Effector memory CD4-positive, alpha-beta T cell (primary cell): ENCODE results near the gene PRRT2.

Source experiments
- DNase-seq, 3 donors: peaks; one replicate each; pipeline ENCODE4 v3.0.0-alpha.2; 2020
- H3K27ac ChIP-seq: 2 replicates; pipeline ENCODE4 v1.7.0; 2013; ENCODE audit warnings: mild to moderate bottlenecking, low read length, moderate library complexity; ENCODE audit not compliant: insufficient read depth, poor library complexity, severe bottlenecking
- H3K27me3 ChIP-seq: replicated peaks from 2 replicates; pipeline ENCODE4 v1.7.0; 2013; ENCODE audit warnings: mild to moderate bottlenecking, low read length; ENCODE audit not compliant: insufficient read depth, control insufficient read depth, poor library complexity, severe bottlenecking
- H3K36me3 ChIP-seq: 2 replicates; pipeline ENCODE4 v1.7.0; 2013; ENCODE audit warnings: mild to moderate bottlenecking, low read length, moderate library complexity; ENCODE audit not compliant: control insufficient read depth, insufficient read depth
- H3K4me1 ChIP-seq: 2 replicates; pipeline ENCODE4 v1.7.0; 2013; ENCODE audit warnings: low read length, mild to moderate bottlenecking; ENCODE audit not compliant: control insufficient read depth, insufficient read depth, poor library complexity, severe bottlenecking
- H3K4me3 ChIP-seq: 2 replicates; pipeline ENCODE4 v1.7.0; 2013; ENCODE audit warnings: low read length, low read depth, mild to moderate bottlenecking; ENCODE audit not compliant: insufficient read depth, poor library complexity, severe bottlenecking
- H3K9me3 ChIP-seq: 2 replicates; pipeline ENCODE4 v1.7.0; 2013; ENCODE audit warnings: mild to moderate bottlenecking, low read length, moderate library complexity; ENCODE audit not compliant: control insufficient read depth

Gene PRRT2

GRCh38 chr16:29834079-29834478 lies 22.1 kb downstream of the PRRT2 start:
- no peak for DNase-seq
- Histone ChIP-seq H3K9me3 (no peaks in the 10 kb centered on the region), H3K27me3 (no peaks in the 10 kb centered on the region), H3K36me3 (peaks cover 78% of the 10 kb centered on the region), H3K4me3 (no peak overlapping the region), H3K27ac (no peak overlapping the region), H3K4me1 (no peaks in the 10 kb centered on the region)

- Histone ChIP-seq H3K4me1 (no peaks in the 10 kb centered on the region), H3K4me3 (no peak overlapping the region), H3K27ac (no peak overlapping the region), H3K27me3 (no peaks in the 10 kb centered on the region), H3K9me3 (no peaks in the 10 kb centered on the region), H3K36me3 (peaks cover 80% of the 10 kb centered on the region)
- no peak for DNase-seq
These were observed 23.9 kb downstream of the PRRT2 start for GRCh38 chr16:29835926-29836325.

DNA sequence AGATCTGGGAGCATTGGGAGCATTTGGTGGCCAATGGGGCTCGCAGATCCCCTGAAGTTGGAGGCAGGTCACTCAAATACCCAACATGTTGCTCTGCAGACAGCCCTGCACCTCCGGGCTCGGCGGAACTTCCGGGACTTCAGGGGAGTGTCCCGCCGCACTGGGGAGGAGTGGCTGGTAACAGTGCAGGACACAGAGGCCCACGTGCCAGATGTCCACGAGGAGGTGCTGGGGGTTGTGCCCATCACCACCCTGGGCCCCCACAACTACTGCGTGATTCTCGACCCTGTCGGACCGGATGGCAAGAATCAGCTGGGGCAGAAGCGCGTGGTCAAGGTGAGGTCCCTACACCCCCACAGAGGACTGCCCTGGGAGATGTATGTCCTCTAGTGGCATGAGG lies 24.6 kb downstream of the PRRT2 start:
- no peak for DNase-seq
- Histone ChIP-seq H3K27me3 (no peaks in the 10 kb centered on the region), H3K4me3 (no peak overlapping the region), H3K27ac (no peak overlapping the region), H3K9me3 (no peaks in the 10 kb centered on the region), H3K36me3 (peaks cover 80% of the 10 kb centered on the region), H3K4me1 (no peaks in the 10 kb centered on the region)

- H3K27ac ChIP-seq = no peak overlapping the region
- no peaks in the 10 kb centered on the region for H3K27me3 ChIP-seq
- no peaks in the 10 kb centered on the region for H3K9me3 ChIP-seq
- H3K4me1 ChIP-seq = no peaks in the 10 kb centered on the region
- peaks cover 88% of the 10 kb centered on the region for H3K36me3 ChIP-seq
- no peak overlapping the region for H3K4me3 ChIP-seq
- no peak for DNase-seq
These were observed 25.8 kb downstream of the PRRT2 start for GRCh38 chr16:29837841-29838240.

- Histone ChIP-seq H3K4me1 (no peaks in the 10 kb centered on the region), H3K36me3 (peaks cover 90% of the 10 kb centered on the region), H3K9me3 (no peaks in the 10 kb centered on the region), H3K4me3 (no peak overlapping the region), H3K27me3 (no peaks in the 10 kb centered on the region), H3K27ac (no peak overlapping the region)
- DNase-seq = no peak
These were observed 27.8 kb downstream of the PRRT2 start for GRCh38 chr16:29839822-29840221.

DNA sequence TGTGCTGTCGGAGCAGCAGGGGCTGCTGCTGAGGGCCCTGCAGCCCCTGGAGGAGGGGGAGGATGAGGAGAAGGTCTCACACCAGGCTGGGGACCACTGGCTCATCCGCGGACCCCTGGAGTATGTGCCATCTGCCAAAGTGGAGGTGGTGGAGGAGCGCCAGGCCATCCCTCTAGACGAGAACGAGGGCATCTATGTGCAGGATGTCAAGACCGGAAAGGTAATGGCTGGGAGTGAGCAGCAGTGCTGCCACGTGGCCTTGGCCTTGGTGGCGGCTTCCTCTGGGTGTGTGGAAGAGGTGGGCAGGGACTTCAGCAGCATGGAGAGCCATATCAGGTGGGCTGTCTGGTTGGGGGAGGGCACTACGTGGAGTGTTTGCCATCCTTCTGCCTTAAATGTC lies 28.2 kb downstream of the PRRT2 start:
- DNase-seq = no peak
- Histone ChIP-seq H3K27ac (no peak overlapping the region), H3K4me3 (no peak overlapping the region), H3K36me3 (peaks cover 90% of the 10 kb centered on the region), H3K4me1 (no peaks in the 10 kb centered on the region), H3K27me3 (no peaks in the 10 kb centered on the region), H3K9me3 (no peaks in the 10 kb centered on the region)

- H3K4me1 ChIP-seq = no peaks in the 10 kb centered on the region
- no peak overlapping the region for H3K27ac ChIP-seq
- peaks cover 92% of the 10 kb centered on the region for H3K36me3 ChIP-seq
- no peaks in the 10 kb centered on the region for H3K27me3 ChIP-seq
- H3K4me3 ChIP-seq = no peak overlapping the region
- no peak for DNase-seq
- H3K9me3 ChIP-seq = no peaks in the 10 kb centered on the region
These were observed 29.6 kb downstream of the PRRT2 start for GRCh38 chr16:29841631-29842030.

DNA sequence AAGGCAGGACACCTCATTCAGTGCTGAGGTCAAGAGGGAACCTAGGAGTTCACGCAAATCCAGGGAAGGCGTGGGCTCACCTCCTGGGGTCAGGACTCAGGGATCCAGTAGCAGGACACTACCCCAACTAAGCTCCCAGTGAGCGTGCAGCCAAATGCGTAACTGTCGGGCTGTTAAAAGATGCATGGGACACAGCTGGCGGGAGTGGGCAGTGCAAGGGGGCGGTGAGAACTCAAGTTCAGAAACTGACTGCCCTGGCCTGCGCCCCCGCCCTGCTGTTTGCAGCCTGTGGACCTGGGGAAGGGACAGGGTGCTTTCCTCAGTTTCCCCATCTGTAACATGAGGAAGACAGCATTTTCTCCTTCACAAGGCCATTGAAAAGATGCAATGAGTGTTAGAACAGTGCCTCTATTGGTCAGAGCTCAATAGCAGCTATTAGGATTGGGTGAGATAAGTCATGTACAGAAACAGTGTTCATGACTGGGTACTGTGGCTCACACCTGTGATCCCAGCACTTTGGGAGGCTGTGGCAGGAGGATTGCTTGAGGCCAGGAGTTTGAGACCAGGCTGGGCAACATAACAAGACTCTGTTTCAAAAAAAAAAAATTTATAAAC lies 30.8 kb downstream of the PRRT2 start:
- H3K36me3 ChIP-seq = peaks cover 91% of the 10 kb centered on the region
- H3K4me3 ChIP-seq = no peak overlapping the region
- no peaks in the 10 kb centered on the region for H3K4me1 ChIP-seq
- no peaks in the 10 kb centered on the region for H3K27me3 ChIP-seq
- H3K9me3 ChIP-seq = no peaks in the 10 kb centered on the region
- no peak overlapping the region for H3K27ac ChIP-seq
- DNase-seq = no peak

DNA sequence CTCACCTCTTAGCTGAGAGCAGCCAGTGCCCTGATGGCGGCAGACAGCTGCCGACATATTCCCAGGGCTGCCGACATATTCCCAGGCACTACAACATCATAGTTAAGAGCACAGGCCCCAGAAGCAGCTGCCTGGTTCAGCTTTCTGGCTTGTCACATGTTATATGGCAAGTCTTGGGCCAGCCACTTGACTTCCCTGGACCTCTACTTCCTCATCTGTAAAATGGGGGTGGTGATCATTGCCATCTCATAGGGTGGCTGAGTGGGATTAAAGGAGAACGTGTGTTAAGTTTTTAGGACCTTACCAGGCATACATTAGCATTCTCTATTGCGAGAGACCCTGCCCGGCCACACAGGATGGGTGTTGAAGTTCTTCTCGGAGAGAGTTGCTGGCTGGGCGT lies 31.9 kb downstream of the PRRT2 start:
- Histone ChIP-seq H3K27ac (no peak overlapping the region), H3K36me3 (peaks cover 82% of the 10 kb centered on the region), H3K9me3 (no peaks in the 10 kb centered on the region), H3K27me3 (no peaks in the 10 kb centered on the region), H3K4me1 (no peaks in the 10 kb centered on the region), H3K4me3 (no peak overlapping the region)
- DNase-seq = no peak

GRCh38 chr16:29844575-29845331 lies 32.8 kb downstream of the PRRT2 start:
- peaks cover 75% of the 10 kb centered on the region for H3K36me3 ChIP-seq
- H3K27me3 ChIP-seq = no peaks in the 10 kb centered on the region
- H3K4me3 ChIP-seq = no peak overlapping the region
- no peaks in the 10 kb centered on the region for H3K4me1 ChIP-seq
- no peak overlapping the region for H3K27ac ChIP-seq
- no peaks in the 10 kb centered on the region for H3K9me3 ChIP-seq
- DNase-seq = no peak
